Stimulated activated CD4-positive, alpha-beta T cell treated with anti-CD3 and anti-CD28 coated beads, TNF-alpha, amount 100 ng/mL, for 1 hour (primary cell): Measurements from ENCODE around the gene ZNF236.
"Not testable (repeated sequence)": the region's sequence is repeated elsewhere in the genome, so short reads cannot be mapped to it uniquely, and the experiment has no call there.

Source experiments
- DNase-seq, 3 donors: peaks; one replicate each; pipeline ENCODE4 v3.0.0-alpha.2; 2020; ENCODE audit warnings: low read depth in 3 of 3, low spot score in 1 of 3

The ZNF236 gene

GRCh38 chr18:76822506-76823160 lies at the start of gene ZNF236:
TSS of gene ZNF236 (plus strand) at chr18:76822557. CDS start at chr18:76822608, 51 bp downstream.
- DNase-seq = peak; percentile 17 to 45 (median 44)

- no peak for DNase-seq
These were observed 49.7 kb upstream of the ZNF236 start for GRCh38 chr18:76772665-76773064.

GRCh38 chr18:76777036-76777435 lies 45.3 kb upstream of the ZNF236 start:
- not testable (repeated sequence) for DNase-seq

GRCh38 chr18:76783786-76784484 lies 38.4 kb upstream of the ZNF236 start:
- DNase-seq = no peak

- no peak for DNase-seq
These were observed 36.5 kb upstream of the ZNF236 start for GRCh38 chr18:76785872-76786271.

GRCh38 chr18:76788571-76789317 lies 33.6 kb upstream of the ZNF236 start:
- no peak for DNase-seq

- DNase-seq = no peak
These were observed 31.3 kb upstream of the ZNF236 start for GRCh38 chr18:76791106-76791505.

GRCh38 chr18:76791642-76792041 lies 30.7 kb upstream of the ZNF236 start:
- no peak for DNase-seq

- DNase-seq = no peak
These were observed 28.0 kb upstream of the ZNF236 start for GRCh38 chr18:76794326-76794725.

- peak in 1 of 3 donors; percentile 38 for DNase-seq
These were observed 20.5 kb upstream of the ZNF236 start for GRCh38 chr18:76801567-76802505.

GRCh38 chr18:76803413-76803812 lies 18.9 kb upstream of the ZNF236 start:
- DNase-seq = no peak

GRCh38 chr18:76803814-76804213 lies 18.5 kb upstream of the ZNF236 start:
- DNase-seq = peak; percentile 35 to 54 (median 49)

GRCh38 chr18:76805221-76805620 lies 17.1 kb upstream of the ZNF236 start:
- DNase-seq = no peak

- no peak for DNase-seq
These were observed 16.1 kb upstream of the ZNF236 start for GRCh38 chr18:76806301-76806700.

GRCh38 chr18:76808561-76808960 lies 13.8 kb upstream of the ZNF236 start:
- no peak for DNase-seq

- DNase-seq = not testable (repeated sequence)
These were observed 10.8 kb upstream of the ZNF236 start for GRCh38 chr18:76811530-76811929.

- no peak for DNase-seq
These were observed 8.1 kb upstream of the ZNF236 start for GRCh38 chr18:76814256-76814655.

GRCh38 chr18:76816127-76816526 lies 6.2 kb upstream of the ZNF236 start:
- no peak for DNase-seq

GRCh38 chr18:76817888-76818611 lies 4.3 kb upstream of the ZNF236 start:
- no peak for DNase-seq

- DNase-seq = no peak
These were observed 2.8 kb upstream of the ZNF236 start for GRCh38 chr18:76819411-76820136.
